GM19467 (cell line): Measurements from ENCODE around the gene KLHL17.
A peak's percentile ranks its signal among the peaks of the same experiment; 100 is the strongest.

Experiments
- ATAC-seq: cut with Tn5 transposase; IDR thresholded peaks from one replicate; pipeline ENCODE4 v1.9.1; 2021; ENCODE audit warnings: mild to moderate bottlenecking, moderate library complexity; ENCODE audit not compliant: unreplicated experiment

KLHL17 gene

GRCh38 chr1:950268-950667 lies 10.1 kb upstream of the KLHL17 start:
- no peak for ATAC-seq

DNA sequence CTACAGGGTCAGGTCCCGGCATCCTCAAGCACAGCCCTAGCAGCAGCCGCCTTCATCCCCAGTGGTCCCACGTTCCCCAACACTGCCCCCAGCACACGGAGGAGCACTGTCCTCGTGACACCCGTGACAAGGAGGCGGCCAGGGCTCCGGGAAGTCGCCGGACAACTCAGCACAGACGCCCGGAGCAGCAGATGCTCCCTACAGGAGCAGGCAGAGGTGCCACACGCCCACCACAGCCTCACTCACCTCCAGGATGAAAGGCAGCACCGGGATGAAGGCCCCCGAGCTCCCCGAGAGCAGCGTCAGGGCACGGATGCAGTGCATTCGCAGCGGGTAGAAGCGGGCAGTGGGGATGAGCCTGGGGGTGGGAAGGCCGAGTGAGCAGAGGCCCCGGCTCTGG lies 9.5 kb upstream of the KLHL17 start:
- ATAC-seq, result no peak

DNA sequence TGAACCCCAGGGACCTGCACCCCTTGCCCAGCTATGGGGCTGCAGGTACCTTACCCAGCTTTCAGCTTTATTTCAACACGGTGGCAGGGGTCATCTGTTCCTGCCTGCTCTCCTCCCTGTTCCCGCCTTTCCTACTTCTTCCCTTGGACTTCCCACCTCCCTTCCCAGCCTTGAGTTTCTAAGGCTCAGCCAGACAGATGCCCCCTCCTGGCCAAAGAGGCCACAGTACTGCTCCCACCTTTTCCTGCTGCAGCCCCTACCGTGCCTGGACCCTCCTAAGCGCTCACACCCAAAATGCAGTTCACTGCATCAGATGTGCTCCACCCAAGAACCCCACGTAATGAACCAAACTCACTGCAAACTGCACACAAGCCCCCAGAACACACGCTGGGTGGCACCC lies 9.0 kb upstream of the KLHL17 start:
- no peak for ATAC-seq

DNA sequence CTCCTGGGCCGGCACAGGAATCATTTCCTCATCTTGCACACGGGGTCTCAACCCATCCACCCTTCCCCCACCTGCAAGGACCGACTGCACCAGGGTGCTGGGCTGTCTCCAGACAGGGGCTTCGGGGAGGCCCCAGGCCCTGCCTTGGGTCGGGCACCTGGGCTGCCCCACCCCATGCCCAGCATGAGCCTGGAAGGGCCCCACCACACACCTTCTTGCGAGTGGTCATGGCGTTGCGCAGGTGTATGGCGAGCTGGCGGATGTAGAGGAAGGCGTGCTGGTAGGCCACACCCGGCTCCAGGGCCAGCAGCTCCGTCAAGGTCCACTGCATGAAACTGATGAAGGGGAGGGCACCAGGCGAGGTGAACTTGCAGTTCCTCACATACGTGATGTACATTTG lies 8.2 kb upstream of the KLHL17 start:
- no peak for ATAC-seq

- no peak for ATAC-seq
These were observed 7.8 kb upstream of the KLHL17 start for GRCh38 chr1:952603-953002.

DNA sequence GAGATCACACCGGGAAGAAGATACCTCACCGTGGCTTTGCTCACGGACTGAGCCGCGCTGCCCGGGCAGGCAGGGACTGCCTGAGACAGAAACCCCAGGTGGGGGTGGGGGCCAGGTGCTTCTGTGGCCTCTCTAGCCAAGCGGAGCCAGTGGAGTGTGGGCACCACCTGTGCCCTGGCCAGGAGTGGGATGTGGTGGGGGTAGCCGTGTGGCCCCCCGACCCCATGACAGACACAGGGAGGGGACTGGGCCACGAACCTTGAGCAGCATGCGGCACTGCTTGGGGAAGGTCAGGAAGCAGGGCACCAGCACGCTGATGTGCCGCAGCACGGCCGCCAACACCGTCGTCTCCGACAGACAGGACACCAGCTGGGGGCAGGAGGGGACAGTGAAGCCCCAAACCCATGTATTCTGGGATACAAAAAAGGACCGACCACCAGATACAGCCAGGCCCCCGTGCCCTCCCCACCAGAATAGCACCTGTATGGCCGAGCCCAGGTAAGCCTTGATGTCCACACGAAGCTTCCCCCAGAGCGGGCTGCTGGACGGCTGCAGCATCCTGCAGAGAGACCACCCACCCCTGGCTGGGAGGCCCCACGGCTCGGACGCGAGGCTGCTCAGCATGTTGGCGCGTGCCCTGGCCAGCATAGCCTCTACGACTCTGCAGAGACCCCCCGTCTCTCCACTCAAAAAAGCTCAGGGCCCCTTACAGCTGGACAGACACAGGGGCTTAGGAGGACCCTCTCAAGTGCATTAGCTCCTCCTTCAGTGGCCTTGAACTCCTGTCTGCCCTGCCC lies 6.7 kb upstream of the KLHL17 start:
- no peak for ATAC-seq

DNA sequence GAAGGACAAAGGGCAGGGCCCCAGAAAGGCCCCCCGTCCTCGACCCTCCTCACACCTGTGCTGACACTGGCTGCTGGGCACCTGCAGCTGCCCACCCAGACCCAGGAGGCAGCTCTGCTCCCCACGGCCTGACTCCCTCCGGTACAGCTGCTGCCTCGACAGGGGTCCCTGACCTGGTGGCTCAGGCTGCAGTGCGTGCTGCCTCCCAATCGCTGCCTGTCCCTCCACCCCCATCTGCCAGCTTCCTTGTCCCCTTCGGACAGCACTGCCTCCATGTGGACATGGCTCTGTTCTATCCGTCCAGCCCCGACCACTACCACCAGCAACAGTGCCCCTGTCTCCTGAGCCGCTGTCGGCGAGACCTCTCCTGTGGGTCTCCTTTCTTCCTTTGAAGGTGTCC lies 5.5 kb upstream of the KLHL17 start:
- ATAC-seq, result no peak

DNA sequence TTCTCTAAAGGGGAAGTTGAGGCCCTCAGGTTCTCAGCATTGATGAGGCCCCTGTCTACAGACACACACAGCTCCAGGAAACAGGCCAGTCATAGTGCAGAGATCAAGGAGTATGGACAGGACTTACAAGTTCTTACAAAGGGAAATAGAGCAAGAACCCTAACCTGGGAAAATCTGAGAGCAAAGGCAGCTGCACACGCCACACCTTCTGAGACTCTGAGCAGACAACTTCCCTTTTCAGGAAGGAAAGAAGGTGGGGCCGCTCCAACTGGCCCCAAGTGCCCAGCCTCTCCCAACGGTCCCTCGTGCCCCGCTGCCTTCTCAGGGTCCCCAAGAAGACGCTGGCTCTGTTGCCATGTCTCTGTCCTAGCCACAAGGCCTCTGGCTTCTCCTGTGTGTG lies 4.9 kb upstream of the KLHL17 start:
- ATAC-seq, result no peak

DNA sequence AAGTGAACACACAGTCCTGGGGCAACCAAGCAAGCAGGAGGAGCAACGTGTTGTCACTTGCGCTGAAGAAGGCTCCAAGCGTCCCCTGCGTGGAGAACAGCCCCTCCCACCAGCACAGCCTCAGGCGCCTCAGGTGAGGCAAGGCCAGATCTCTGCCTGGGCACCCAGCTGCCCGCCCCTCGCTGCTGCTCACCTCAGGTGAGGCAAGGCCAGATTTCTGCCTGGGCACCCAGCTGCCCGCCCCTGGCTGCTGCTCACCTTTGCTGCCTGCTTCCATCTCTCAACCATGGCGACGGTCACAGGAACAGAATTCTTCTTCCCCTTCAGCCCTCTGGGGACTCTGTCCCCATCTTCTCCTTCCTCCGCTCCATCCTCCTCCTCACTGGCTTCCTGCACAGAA lies 3.7 kb upstream of the KLHL17 start:
- ATAC-seq, result no peak

- ATAC-seq, result peak; percentile 71
These were observed 1.3 kb upstream of the KLHL17 start, which contains the start of gene NOC2L for GRCh38 chr1:958823-959730. TSS of gene NOC2L (minus strand) at chr1:959256. CDS start at chr1:959240, 16 bp downstream.

- ATAC-seq, result no peak
These were observed 537 bp upstream of the KLHL17 start for GRCh38 chr1:959731-960362.

GRCh38 chr1:961132-961669 lies 817 bp downstream of the KLHL17 start:
- no peak for ATAC-seq

- ATAC-seq, result no peak
These were observed 2.3 kb downstream of the KLHL17 start for GRCh38 chr1:962381-963300.

DNA sequence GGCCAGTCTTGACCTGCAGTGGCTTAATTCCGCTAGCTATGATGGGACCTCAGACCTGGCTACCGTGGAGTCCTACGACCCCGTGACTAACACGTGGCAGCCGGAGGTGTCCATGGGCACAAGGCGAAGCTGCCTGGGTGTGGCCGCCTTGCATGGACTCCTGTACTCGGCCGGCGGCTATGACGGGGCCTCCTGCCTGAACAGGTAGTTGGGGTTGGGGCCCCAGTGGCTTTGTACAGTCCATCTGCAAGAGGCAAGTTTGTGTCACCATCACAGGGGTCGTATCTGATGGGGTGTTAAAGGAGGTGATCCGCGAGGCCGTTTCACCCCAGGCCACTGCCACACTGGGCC lies 2.9 kb downstream of the KLHL17 start:
- no peak for ATAC-seq

GRCh38 chr1:963746-964525 lies 3.6 kb downstream of the KLHL17 start:
- ATAC-seq, result no peak

DNA sequence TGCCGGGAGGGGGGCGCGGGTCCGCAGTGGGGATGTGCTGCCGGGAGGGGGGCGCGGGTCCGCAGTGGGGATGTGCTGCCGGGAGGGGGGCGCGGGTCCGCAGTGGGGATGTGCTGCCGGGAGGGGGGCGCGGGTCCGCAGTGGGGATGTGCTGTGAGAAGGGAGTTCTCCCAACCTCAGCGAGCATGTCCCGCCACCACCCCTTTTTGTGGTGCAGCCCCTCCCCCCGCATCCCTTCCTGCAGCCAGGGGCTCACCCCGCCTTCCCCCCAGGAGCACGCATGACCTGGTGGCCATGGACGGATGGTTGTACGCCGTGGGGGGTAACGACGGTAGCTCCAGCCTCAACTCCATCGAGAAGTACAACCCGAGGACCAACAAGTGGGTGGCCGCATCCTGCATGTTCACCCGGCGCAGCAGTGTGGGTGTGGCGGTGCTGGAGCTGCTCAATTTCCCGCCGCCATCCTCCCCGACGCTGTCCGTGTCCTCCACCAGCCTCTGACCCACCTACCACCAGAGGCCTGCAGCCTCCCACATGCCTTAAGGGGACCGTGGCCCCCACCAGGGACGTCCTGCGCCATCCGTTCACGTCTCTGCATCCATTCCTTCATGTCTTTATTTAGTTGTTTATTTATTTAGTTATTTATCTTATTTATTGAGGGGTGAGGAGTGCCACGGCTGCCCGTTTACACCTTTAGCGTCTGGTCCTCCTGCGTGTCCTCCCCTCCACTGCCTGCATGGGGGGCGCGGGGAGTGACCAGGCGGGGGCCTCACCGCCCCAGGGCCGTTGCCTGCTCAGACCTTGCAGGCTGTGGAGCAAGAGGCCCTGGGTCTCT lies 4.5 kb downstream of the KLHL17 start:
- ATAC-seq, result no peak

- no peak for ATAC-seq
These were observed 5.2 kb downstream of the KLHL17 start for GRCh38 chr1:965526-966134.

- peak; percentile 33 for ATAC-seq
These were observed 5.8 kb downstream of the KLHL17 start, which contains the start of gene PLEKHN1 for GRCh38 chr1:966135-966703. TSS of gene PLEKHN1 (plus strand) at chr1:966482. CDS start at chr1:966532, 50 bp downstream.
